ENCODE results near the gene ASCC2.
"Not testable (repeated sequence)": the region's sequence is repeated elsewhere in the genome, so short reads cannot be mapped to it uniquely, and the experiment has no call there.

ASCC2 gene

DNA sequence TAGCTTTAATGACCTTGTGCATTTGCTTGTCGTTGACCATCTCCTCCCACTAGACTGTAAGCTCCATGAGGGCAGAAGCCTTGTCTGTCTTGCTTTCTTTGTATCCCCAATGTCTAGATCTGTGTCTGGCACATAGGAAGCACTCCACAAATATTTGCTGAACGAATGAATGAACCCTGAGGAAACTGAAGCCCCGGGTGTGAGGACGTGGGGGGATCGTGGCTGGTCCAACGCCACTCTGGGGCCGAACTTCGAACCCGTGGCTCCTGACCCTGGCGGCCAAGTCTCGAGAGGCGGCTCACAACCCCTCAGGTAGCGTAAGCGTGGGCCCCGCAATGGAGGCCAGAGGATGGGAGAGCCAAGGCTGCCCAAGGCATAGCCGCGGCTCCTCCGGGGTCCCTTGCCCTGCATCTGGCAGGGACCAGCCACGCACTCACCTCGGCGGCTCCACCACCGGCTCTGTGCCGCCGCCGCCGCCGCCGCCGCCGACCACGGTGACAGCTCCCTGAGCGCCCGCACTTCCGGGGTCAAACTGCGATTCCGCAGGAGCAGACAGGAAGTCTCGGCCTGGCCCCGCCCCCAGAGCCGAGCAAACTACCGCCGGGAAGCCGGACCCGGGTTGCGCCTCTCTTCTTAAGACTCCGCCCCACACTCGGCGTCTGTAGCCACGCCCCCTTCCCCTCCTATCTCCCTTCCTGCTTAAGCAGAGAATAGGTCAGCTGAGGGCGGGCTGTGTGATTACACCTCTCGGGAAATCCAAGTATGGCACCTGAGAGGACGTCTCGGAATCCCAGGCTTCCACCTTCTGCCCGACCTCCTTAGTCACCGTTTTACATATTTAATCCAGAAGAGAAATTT lies at the start of gene ASCC2:
Gene ASCC2, minus strand, starts transcription at position 534 of the 858 bp plus-strand sequence. CDS start 5,949 bp downstream, outside the sequence.
- DNase-seq (ENCODE audit: low read depth in 2 of 2) = peak; percentile 80 to 84

GRCh38 chr22:29887358-29887757 lies 49.3 kb upstream of the ASCC2 start:
- no peak for DNase-seq (ENCODE audit: low read depth in 2 of 2)

GRCh38 chr22:29886596-29886995 lies 48.5 kb upstream of the ASCC2 start:
- no peak for DNase-seq (ENCODE audit: low read depth in 2 of 2)

GRCh38 chr22:29885610-29886009 lies 47.5 kb upstream of the ASCC2 start:
- no peak for DNase-seq (ENCODE audit: low read depth in 2 of 2)

DNA sequence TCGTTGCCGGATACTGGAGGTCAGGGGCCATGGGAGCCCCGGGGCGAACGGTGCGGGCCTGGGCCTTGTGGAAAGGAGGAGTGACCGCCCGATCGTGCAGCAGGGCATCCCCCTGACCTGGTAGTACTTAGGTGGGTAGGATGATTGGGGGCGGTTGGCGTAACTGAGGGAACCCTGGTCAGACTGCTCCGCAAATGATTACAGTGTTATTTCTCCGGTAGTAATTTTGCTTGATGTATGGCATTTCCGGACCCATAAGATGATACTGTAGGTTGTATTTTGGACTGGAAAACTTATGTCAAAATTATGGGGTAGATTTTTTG lies 45.7 kb upstream of the ASCC2 start:
- DNase-seq (ENCODE audit: low read depth in 2 of 2) = no peak

DNA sequence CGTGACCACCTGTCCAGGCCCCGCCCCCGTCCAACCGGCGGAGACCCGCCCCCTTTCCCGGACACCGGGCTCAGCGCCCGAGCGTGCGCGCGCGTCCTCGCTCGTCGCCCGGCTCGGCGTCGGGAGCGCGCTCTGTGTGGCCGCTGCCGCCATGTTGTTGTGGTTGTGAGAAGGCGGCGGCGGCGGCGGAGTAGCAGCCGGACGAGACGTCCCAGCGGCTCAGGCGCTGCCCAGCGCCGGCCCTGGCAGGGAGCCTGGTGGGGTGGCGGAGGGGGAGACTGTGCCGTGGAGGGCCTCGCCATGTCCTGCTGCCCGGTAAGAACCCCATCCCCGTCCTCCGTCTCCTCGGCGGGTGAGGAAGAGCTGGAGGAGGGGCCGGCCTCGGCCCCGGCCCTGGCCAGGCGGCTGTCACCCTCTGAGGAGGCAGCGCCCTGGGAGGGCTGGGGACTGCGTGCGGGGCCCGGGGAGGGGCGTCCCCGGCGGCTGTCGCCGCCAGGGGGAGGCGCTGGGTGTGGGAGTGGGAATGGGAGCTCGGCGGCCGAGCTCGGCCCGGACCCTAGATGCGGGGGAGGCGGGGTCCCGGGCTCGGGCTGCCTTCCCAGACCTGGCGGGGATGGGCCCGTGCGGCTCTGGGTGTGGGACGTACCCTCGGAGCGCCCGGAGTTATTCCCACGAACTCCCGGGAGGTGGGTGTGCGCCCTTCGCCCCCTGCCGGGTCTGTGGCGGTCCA lies 45.1 kb upstream of the ASCC2 start, which contains the start of gene MTMR3:
Gene MTMR3, plus strand, starts transcription at position 130 of the 730 bp plus-strand sequence. CDS start 87,886 bp downstream, outside the sequence.
- peak; percentile 67 to 77 for DNase-seq (ENCODE audit: low read depth in 2 of 2)

GRCh38 chr22:29882716-29883044 lies 44.6 kb upstream of the ASCC2 start:
- DNase-seq (ENCODE audit: low read depth in 2 of 2) = no peak

- no peak for DNase-seq (ENCODE audit: low read depth in 2 of 2)
Observed at GRCh38 chr22:29879753-29880152, 41.7 kb upstream of the ASCC2 start.

GRCh38 chr22:29877620-29878019 lies 39.5 kb upstream of the ASCC2 start:
- DNase-seq (ENCODE audit: low read depth in 2 of 2) = peak; percentile 10 to 29

DNA sequence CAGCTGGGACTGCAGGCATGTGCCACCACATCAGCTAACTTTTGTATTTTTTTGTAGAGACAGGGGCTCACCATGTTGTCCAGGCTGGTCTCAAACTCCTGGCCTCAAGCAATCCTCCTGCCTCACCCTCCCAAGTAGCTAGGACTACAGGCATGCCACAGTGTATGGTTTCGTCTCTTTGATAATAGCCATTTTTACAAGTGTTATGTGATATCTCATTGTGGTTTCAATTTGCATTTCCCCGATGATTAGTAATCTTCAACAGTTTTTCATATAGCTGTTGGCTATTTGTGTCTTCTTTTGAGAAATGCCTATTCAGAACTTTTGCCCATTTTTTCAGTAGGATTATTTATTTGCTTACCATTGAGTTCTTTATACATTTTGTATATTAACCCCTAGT lies 35.9 kb upstream of the ASCC2 start:
- DNase-seq (ENCODE audit: low read depth in 2 of 2) = no peak

DNA sequence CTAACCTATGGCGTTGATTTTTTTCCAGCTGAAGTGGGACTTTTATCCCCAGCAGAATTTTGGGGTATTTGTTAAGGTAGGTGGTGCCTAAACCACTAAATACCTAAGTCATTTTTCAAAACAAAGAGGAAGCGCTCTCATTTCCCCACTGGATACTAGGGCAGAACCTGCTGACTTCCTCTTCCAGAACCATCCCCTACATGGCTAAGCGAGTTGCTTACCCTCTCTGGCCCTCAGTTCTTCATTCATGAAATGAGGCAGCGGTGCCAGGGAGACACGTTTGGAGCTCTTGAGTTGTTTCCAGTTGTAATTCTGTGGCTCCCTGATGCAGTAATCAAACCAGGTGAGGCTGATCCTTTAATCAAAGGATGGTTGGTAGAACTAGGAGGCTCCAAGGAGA lies 34.9 kb upstream of the ASCC2 start:
- DNase-seq (ENCODE audit: low read depth in 2 of 2) = no peak

DNA sequence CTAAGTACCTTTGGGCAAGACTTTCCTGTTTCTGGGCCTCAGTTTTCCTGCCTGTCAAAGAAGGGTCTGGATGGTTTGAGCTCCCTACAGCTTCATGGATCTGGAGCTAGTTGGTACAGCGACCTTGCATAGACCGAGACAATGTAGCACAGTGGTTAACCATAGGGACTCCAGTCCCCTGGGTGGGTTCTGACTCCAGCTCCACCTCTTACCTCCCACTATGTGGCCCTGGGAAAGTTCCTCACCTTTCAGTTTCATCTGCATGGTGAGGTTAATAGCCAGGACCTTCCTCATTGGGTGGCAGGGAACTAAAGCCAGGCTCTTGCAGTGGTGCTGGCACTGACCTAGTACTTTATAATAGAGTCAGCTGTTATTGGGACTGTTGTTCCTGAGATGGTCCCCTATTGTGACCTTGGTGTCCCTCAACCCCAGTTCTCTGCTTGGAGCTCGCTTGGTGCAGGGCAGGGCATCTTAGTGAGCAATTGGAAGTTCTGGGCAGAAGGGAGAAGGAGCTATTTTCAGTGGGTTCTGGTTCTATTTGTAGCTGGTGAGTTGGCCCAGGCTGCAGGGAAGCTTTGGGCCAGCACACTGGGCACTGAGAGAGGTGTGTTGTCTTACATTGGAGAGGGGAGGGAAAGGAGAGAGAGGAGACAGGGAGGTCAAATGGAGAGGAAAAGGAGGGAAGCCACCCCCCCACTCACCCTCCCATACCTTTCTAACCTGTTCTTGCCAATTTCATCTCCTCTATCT lies 34.2 kb upstream of the ASCC2 start:
- no peak for DNase-seq (ENCODE audit: low read depth in 2 of 2)

GRCh38 chr22:29871684-29872083 lies 33.6 kb upstream of the ASCC2 start:
- no peak for DNase-seq (ENCODE audit: low read depth in 2 of 2)

GRCh38 chr22:29870574-29870973 lies 32.5 kb upstream of the ASCC2 start:
- peak in 1 of 2 experiments; percentile 4 for DNase-seq (ENCODE audit: low read depth in 2 of 2)

DNA sequence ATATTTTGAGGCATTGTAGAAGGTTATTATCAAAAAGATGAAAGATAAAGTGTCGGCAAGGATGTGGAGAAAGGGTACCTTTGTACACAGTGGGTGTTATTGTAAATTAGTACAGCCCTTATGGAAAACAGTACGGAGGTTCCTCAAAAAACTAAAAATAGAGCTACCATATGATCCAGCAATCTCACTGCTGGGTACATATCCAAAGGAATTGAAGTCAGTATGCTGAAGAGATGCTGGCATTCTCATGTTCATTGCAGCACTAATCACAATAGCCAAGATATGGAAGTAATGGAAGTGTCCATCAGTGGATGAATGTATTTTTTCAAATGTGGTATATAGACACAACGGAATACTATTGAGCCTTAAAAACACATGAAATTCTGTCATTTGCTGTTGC lies 29.8 kb upstream of the ASCC2 start:
- no peak for DNase-seq (ENCODE audit: low read depth in 2 of 2)

DNA sequence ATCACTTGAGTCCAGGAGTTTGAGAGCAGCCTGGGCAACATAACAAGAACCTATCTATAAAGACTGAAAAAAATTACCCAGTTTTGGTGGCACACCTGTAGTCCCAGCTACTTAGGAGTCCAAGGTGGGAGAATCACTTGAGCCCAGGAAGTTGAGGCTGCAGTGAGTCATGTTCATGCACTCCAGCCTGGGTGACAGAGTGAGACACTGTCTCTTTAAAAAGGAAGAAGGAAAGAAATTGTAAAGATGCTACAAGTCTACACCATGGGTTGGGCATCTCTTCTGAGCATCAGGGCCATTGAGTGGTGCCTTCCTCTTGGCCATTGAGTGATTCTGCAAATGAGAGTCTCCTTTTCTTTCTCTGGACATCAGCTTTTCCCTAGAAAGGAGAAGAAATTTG lies 29.2 kb upstream of the ASCC2 start:
- DNase-seq (ENCODE audit: low read depth in 2 of 2) = no peak

DNA sequence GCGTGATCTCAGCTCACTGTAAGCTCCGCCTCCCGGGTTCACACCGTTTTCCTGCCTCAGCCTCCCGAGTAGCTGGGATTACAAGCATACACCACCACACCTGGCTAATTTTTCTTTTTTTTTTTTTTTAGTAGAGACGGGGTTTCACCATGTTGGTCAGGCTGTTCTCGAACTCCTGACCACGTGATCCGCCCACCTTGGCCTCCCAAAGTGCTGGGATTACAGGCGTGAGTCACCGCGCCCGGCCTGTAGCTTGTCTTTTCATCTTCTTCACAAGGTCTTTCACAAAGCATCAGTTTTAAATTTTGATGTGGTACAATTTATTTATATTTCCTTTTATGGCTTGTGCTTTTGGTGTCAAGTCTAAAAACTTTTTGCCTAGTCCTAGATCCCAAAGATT lies 27.5 kb upstream of the ASCC2 start:
- DNase-seq (ENCODE audit: low read depth in 2 of 2) = not testable (repeated sequence)

DNA sequence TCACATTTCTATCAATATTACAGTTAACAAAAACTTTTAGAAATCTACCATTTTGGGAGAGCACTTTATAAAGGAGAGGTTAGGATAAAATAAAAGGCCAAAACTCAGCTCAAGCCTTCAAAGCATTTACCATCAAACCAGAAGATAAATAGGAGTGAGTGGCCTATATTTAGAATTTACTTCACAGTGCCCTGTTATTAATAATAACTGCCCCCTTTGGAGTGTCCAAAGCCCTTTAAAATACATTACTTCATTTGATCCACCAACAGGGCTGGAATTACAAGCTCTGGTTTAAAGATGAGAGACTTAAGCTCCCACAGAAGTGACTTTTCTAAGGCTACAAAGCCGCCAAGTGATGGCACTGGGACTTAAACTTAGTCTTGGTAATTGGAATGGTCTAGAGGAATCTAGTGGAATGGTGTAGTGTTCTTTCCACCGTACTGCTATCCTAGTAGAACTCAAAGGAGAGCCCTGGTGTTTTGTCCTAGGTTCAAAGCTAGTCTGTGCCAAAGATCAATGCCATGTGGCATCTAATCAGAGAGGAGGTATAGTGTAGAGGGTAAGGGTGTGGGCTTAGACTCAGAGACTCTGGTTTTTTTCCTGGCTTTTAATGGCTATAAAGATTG lies 23.7 kb upstream of the ASCC2 start:
- DNase-seq (ENCODE audit: low read depth in 2 of 2) = no peak

DNA sequence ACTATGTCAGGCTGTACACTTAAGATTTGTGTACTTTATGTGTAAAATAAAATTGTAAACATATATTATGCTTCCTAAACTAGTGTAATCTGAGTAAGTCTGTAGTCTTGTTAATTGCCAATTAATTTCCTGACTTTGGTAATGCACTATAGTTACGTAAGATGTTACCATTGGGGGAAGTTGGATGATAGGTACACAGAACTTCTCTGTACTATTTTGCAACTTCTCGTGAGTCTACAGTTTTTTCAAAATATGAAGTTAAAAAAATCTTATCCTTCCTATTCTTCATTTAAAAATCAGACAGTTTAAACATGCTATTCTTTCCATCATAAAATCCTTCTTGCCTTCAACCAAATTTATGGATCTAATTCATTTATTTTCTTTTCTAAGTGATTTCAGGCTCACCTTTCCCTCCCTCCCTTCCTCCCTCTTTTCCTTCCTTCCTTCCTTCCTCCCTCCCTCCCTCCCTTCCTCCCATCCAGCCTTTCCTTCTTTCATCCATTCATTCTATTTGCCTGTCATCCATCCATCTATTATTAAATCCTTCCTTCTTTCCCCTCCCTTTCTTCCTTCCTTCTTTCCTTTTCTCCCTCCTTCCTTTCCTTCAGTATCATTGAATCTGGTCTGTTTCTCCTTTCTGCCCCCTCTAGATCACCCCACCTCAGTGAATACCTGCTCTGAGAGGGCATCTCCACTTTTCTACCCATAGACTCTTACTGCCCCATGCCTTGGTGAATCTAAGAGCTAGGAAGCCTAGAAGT lies 22.1 kb upstream of the ASCC2 start:
- no peak for DNase-seq (ENCODE audit: low read depth in 2 of 2)

- DNase-seq (ENCODE audit: low read depth in 2 of 2) = not testable (repeated sequence)
Observed at GRCh38 chr22:29859030-29859429, 21.0 kb upstream of the ASCC2 start.

GRCh38 chr22:29856496-29856895 lies 18.4 kb upstream of the ASCC2 start:
- no peak for DNase-seq (ENCODE audit: low read depth in 2 of 2)
